Measurements from ENCODE around the gene ISM1. TPM values are rescaled to one million over a fixed set of nuclear protein-coding genes. Genes with fewer than 3 reads are reported as not detected.
A peak's percentile ranks its signal among the peaks of the same experiment; 100 is the strongest.

Gene ISM1
- total and polyA plus RNA-seq, 2 experiments from 2014 or later, result 0.15 to 0.63 TPM

DNA sequence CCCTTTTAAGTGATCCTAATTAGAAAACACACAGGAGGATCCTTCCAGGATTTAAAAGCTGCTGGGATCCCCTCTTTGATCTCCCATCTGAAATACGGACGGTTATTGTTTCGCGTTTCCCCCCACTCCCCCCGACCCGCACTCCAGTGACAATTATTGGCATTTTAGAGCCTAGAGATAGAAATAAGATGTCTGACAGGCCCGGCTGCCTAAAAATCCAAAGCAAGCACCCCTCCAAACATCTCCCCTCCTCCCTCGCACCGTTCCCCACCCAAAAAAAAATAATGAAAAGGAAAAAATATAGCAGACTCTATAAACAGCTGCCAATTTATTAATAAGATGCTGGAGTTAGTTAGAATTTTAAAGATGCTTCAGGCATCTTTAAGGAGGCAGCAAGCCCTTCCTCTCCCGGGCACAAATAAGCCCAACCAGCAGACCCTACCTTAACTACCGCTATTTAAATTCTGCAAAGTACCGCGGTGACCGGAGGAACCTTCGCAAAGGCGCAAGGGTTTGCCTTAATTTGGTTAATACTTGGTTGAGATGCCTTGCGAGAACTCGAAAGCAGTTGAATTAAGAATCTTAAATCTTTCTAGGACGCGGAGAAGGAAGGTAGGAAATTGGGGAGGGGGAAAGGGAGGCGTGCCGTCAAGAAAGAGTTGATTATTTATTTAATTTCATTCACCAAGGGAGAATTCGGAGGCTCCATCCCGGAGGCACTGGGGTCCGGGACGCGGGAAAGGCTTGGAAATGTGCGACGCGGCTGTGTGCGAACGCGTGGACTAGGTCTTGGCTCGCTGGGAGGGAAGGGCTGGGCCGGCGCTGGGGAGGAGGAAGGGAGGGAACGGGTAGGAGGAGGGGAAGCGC, 1.5 kb upstream of the ISM1 start:
- Mint-ChIP-seq H3K27me3 (ENCODE audit: insufficient read depth, low read depth, poor library complexity) (peaks cover 44% of the 10 kb centered on the region), H3K36me3 (ENCODE audit: low read depth) (no peaks in the 10 kb centered on the region; the same call in 2 of the 3 replicates), H3K27ac (no peak overlapping the region), H3K4me3 (peak overlapping the region; percentile 82), H3K9me3 (no peaks in the 10 kb centered on the region), H3K4me1 (peaks cover 17% of the 10 kb centered on the region; the same call in 2 of the 3 replicates)
- Histone ChIP-seq H3K9me2 (ENCODE audit: insufficient read depth) (no peaks in the 10 kb centered on the region), H3F3A (replicated peaks; ENCODE audit: low read depth) (0 out of 2 replicates have a peak, but pooled peaks cover 5% of the 10 kb centered on the region), H3K36me3 (ENCODE audit: insufficient read depth) (no peaks in the 10 kb centered on the region), H3K4me3 (peak overlapping the region; percentile 86), H3K4me2 (peak overlapping the region; percentile 79), H3K27ac (ENCODE audit: low read depth) (no peak overlapping the region), H3K27me3 (ENCODE audit: insufficient read depth) (peaks cover 79% of the 10 kb centered on the region), H4K20me1 (replicated peaks; ENCODE audit: insufficient read depth) (no peaks in the 10 kb centered on the region), H2AFZ (peak overlapping the region; percentile 94), H3K79me2 (replicated peaks; ENCODE audit: insufficient read depth) (no peaks in the 10 kb centered on the region), H3K4me1 (ENCODE audit: insufficient read depth) (peaks cover 14% of the 10 kb centered on the region)
- TF ChIP-seq EZH2 (IDR thresholded peaks at IDR 0.05; ENCODE audit: low read depth, unreplicated experiment) (peak; percentile 65), JUNB (IDR thresholded peaks at IDR 0.05; ENCODE audit: unreplicated experiment) (no peak)
- peak; percentile 7 for ATAC-seq
- peak; percentile 61 for DNase-seq (ENCODE audit: low spot score)

DNA sequence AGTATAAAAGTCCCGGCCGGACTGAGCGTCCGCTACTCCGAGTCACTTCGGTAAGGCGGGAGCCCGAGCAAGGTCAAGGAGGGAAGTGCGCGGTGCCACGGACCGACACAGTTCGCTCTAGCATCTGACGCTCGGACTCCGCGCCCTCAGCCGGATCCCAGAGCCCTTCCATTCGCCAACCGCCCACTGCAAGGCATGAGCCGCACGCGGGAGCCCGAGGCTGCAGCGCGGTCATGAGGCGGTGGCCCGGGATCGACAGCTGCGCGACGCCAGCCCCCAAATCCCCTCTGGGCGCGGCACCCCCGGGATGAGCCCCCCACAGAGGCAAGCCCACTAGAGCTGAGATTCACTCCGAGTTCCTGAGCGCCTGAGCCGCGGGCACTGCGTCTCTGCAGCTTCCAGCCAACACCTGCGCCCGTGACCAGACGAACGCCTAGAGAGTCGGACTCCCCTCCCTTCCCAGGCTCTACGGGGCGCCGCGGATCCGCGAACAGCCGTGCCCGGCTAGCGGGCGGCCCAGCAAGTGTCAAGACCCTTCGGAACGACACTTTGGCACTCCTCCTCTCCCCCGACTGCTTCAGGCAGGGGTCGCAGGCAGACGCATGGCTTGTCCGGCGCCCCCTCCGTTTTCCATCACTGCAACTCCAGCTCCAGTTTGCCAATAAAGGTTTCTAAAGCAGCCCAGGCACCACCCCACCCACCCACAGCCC, 725 bp upstream of the ISM1 start:
- Histone ChIP-seq H3K4me2 (peak overlapping the region; percentile 79), H3K9me2 (ENCODE audit: insufficient read depth) (no peaks in the 10 kb centered on the region), H3F3A (replicated peaks; ENCODE audit: low read depth) (0 out of 2 replicates have a peak, but pooled peaks cover 5% of the 10 kb centered on the region), H3K79me2 (replicated peaks; ENCODE audit: insufficient read depth) (no peaks in the 10 kb centered on the region), H3K36me3 (ENCODE audit: insufficient read depth) (no peaks in the 10 kb centered on the region), H3K27me3 (ENCODE audit: insufficient read depth) (peaks cover 83% of the 10 kb centered on the region), H2AFZ (peak overlapping the region; percentile 94), H4K20me1 (replicated peaks; ENCODE audit: insufficient read depth) (no peaks in the 10 kb centered on the region), H3K27ac (ENCODE audit: low read depth) (no peak overlapping the region), H3K4me1 (ENCODE audit: insufficient read depth) (peaks cover 14% of the 10 kb centered on the region), H3K4me3 (peak overlapping the region; percentile 86)
- Mint-ChIP-seq H3K4me3 (peak overlapping the region; percentile 82), H3K4me1 (peaks cover 17% of the 10 kb centered on the region; the same call in 2 of the 3 replicates), H3K9me3 (no peaks in the 10 kb centered on the region), H3K27me3 (ENCODE audit: insufficient read depth, low read depth, poor library complexity) (peaks cover 44% of the 10 kb centered on the region), H3K36me3 (ENCODE audit: low read depth) (no peaks in the 10 kb centered on the region; the same call in 2 of the 3 replicates), H3K27ac (no peak overlapping the region)
- TF ChIP-seq, protein P1, sequence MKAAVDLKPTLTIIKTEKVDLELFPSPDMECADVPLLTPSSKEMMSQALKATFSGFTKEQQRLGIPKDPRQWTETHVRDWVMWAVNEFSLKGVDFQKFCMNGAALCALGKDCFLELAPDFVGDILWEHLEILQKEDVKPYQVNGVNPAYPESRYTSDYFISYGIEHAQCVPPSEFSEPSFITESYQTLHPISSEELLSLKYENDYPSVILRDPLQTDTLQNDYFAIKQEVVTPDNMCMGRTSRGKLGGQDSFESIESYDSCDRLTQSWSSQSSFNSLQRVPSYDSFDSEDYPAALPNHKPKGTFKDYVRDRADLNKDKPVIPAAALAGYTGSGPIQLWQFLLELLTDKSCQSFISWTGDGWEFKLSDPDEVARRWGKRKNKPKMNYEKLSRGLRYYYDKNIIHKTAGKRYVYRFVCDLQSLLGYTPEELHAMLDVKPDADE (IDR thresholded peaks at IDR 0.05), result no peak
- TF ChIP-seq CREB1 (CRISPR knock-in tag; IDR thresholded peaks at IDR 0.05; ENCODE audit: low read depth), result peak; percentile 55
- peak; percentile 35 for TF ChIP-seq EZH2 (IDR thresholded peaks at IDR 0.05; ENCODE audit: low read depth, unreplicated experiment)
- ATAC-seq (peak; percentile 69), DNase-seq (ENCODE audit: low spot score) (peak; percentile 87)

- Histone ChIP-seq H3K27ac (ENCODE audit: low read depth) (no peak overlapping the region), H4K20me1 (replicated peaks; ENCODE audit: insufficient read depth) (no peaks in the 10 kb centered on the region), H3K4me1 (ENCODE audit: insufficient read depth) (peaks cover 14% of the 10 kb centered on the region), H3F3A (replicated peaks; ENCODE audit: low read depth) (0 out of 2 replicates have a peak, but pooled peaks cover 5% of the 10 kb centered on the region), H3K36me3 (ENCODE audit: insufficient read depth) (no peaks in the 10 kb centered on the region), H3K9me2 (ENCODE audit: insufficient read depth) (no peaks in the 10 kb centered on the region), H3K27me3 (ENCODE audit: insufficient read depth) (peaks cover 78% of the 10 kb centered on the region), H3K79me2 (replicated peaks; ENCODE audit: insufficient read depth) (no peaks in the 10 kb centered on the region), H3K4me3 (peak overlapping the region; percentile 86; the same call in 1 of the 2 replicates), H3K4me2 (peak overlapping the region; percentile 79; the same call in 1 of the 2 replicates), H2AFZ (no peak overlapping the region)
- H3K4me3 Mint-ChIP-seq, result peak overlapping the region; percentile 82; the same call in 1 of the 3 replicates
- ATAC-seq (no peak), DNase-seq (ENCODE audit: low spot score) (no peak)
- H3K9me3 Mint-ChIP-seq, result no peaks in the 10 kb centered on the region
- no peak overlapping the region for H3K27ac Mint-ChIP-seq
- peaks cover 17% of the 10 kb centered on the region; the same call in 2 of the 3 replicates for H3K4me1 Mint-ChIP-seq
- H3K27me3 Mint-ChIP-seq (ENCODE audit: insufficient read depth, low read depth, poor library complexity), result peaks cover 44% of the 10 kb centered on the region
- no peaks in the 10 kb centered on the region; the same call in 2 of the 3 replicates for H3K36me3 Mint-ChIP-seq (ENCODE audit: low read depth)
- TF ChIP-seq ZNF462 (CRISPR knock-in tag; IDR thresholded peaks at IDR 0.05) (no peak), STAT1 (IDR thresholded peaks at IDR 0.05; ENCODE audit: unreplicated experiment) (no peak)
These were observed 219 bp downstream of the ISM1 start for GRCh38 chr20:13221313-13221672.
